H1 (cell line): ENCODE data around the gene FMC1.
A peak's percentile ranks its signal among the peaks of the same experiment; 100 is the strongest.

ENCODE experiments used
- BRCA1 ChIP-seq: IDR thresholded peaks from 2 replicates; pipeline ENCODE4 v1.6.1; 2012; ENCODE audit warnings: low read depth, low read length, improper control_type of control experiment
- EP300 ChIP-seq, 2 experiments: IDR thresholded peaks; 1 replicate in 1 of 2; 2 replicates in 1 of 2; pipeline ENCODE4 v1.6.1; 2011 to 2012; ENCODE audit warnings: low read depth in 2 of 2, low read length in 2 of 2, mild to moderate bottlenecking in 2 of 2, borderline replicate concordance in 1 of 2, inconsistent platforms in 1 of 2, moderate library complexity in 1 of 2
- EZH2 ChIP-seq: fragments of 200-600 bp; sonication (generic); IDR thresholded peaks from 2 replicates; pipeline ENCODE4 v1.7.1; 2012; ENCODE audit warnings: low read depth, mild to moderate bottlenecking, moderate library complexity, low read length, inconsistent platforms; ENCODE audit not compliant: severe bottlenecking
- GABPA ChIP-seq: IDR thresholded peaks from 2 replicates; pipeline ENCODE4 v1.6.1; 2011; ENCODE audit warnings: mild to moderate bottlenecking, low read length, moderate library complexity, borderline replicate concordance; ENCODE audit not compliant: insufficient read depth
- MAFK ChIP-seq: IDR thresholded peaks from 2 replicates; pipeline ENCODE4 v1.6.1; 2012; ENCODE audit warnings: low read depth, mild to moderate bottlenecking, improper control_type of control experiment, low read length
- POLR2A ChIP-seq, 2 experiments: IDR thresholded peaks; 1 replicate in 1 of 2; 2 replicates in 1 of 2; pipeline ENCODE4 v1.6.1; 2011; ENCODE audit warnings: low read depth in 2 of 2, low read length in 2 of 2, mild to moderate bottlenecking in 2 of 2; ENCODE audit errors: control extremely low read depth in 1 of 2
- RFX5 ChIP-seq: IDR thresholded peaks from 2 replicates; pipeline ENCODE4 v1.6.1; 2011; ENCODE audit warnings: low read depth, low read length, improper control_type of control experiment, borderline replicate concordance
- YY1 ChIP-seq: IDR thresholded peaks from 2 replicates; pipeline ENCODE4 v1.6.1; 2011; ENCODE audit warnings: low read depth, mild to moderate bottlenecking, low read length
- TF ChIP-seq, protein P1 (sequence below), 3 experiments: IDR thresholded peaks; 1 replicate in 2 of 3; 2 replicates in 1 of 3; pipeline versions ENCODE4 v1.5.1 to v1.6.1; 2011; ENCODE audit warnings: low read length in 3 of 3, mild to moderate bottlenecking in 3 of 3, inconsistent platforms in 2 of 3, low read depth in 1 of 3, moderate library complexity in 1 of 3; ENCODE audit not compliant: insufficient read depth in 1 of 3; ENCODE audit errors: control extremely low read depth in 1 of 3
- TF ChIP-seq, protein P2 (sequence below): IDR thresholded peaks from 2 replicates; pipeline ENCODE4 v1.6.1; 2011; ENCODE audit warnings: low read depth, mild to moderate bottlenecking, low read length; ENCODE audit not compliant: insufficient read depth
- TF ChIP-seq, protein P3 (sequence below): IDR thresholded peaks from 2 replicates; pipeline ENCODE4 v1.6.1; 2012; ENCODE audit warnings: inconsistent platforms

DNA sequence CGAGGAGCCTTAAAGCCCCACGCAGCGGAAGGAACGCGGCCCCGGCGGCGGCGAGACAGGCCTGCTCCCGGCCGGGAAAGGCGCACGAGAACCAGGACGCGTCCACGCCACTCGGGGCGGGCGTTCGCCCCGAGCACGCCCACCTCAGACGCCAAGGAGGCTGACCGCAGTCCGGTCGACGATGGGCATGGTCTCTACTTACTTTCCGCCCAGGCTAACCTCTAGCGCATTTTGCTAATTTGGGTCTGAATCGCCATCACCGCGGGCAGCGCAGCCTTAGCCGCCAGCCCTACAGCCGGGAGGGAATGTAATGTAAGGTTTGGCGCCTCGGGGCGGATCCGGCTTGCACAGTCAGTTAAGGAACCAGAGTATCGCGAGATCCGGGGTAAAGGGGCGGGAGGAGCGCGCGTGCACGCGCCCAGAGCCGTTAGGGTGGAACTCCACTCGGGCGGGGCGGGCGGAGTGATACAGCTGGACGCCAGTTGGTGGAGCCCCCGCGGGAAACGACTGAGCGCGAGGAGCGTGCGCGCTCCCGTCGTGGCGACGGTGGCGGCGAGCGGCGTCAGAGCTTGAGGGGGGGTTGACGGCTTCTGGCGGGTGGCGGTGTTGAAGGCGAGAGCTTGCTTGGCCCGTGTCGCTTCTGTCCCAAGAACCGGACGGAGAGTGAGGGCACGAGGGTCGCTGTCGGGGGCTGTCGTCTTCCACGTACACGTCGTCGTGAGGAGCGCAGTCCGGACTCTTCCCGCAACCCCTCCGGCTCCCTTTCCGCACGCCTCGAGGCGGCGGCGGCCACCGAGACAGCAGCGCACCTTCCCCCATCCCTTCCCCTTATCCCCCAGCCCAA lies 18.5 kb downstream of the FMC1 start, which contains the start of gene LUC7L2:
- TF ChIP-seq, protein P1, sequence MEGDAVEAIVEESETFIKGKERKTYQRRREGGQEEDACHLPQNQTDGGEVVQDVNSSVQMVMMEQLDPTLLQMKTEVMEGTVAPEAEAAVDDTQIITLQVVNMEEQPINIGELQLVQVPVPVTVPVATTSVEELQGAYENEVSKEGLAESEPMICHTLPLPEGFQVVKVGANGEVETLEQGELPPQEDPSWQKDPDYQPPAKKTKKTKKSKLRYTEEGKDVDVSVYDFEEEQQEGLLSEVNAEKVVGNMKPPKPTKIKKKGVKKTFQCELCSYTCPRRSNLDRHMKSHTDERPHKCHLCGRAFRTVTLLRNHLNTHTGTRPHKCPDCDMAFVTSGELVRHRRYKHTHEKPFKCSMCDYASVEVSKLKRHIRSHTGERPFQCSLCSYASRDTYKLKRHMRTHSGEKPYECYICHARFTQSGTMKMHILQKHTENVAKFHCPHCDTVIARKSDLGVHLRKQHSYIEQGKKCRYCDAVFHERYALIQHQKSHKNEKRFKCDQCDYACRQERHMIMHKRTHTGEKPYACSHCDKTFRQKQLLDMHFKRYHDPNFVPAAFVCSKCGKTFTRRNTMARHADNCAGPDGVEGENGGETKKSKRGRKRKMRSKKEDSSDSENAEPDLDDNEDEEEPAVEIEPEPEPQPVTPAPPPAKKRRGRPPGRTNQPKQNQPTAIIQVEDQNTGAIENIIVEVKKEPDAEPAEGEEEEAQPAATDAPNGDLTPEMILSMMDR (IDR thresholded peaks at IDR 0.05; ENCODE audit: control extremely low read depth in 1 of 3, insufficient read depth in 1 of 3, low read depth in 1 of 3, low read length in 3 of 3) = peak in 1 of 3 experiments; percentile 14; a peak in 1 of 4 replicates
- no peak for TF ChIP-seq EZH2
- TF ChIP-seq, protein P2, sequence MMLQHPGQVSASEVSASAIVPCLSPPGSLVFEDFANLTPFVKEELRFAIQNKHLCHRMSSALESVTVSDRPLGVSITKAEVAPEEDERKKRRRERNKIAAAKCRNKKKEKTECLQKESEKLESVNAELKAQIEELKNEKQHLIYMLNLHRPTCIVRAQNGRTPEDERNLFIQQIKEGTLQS = no peak
- no peak for TF ChIP-seq EP300 (IDR thresholded peaks at IDR 0.05; ENCODE audit: borderline replicate concordance in 1 of 2, low read depth in 2 of 2, low read length in 2 of 2)
- TF ChIP-seq YY1 = peak; percentile 77; the same call in 1 of the 2 replicates
- TF ChIP-seq POLR2A (IDR thresholded peaks at IDR 0.05; ENCODE audit: control extremely low read depth in 1 of 2, low read depth in 2 of 2, low read length in 2 of 2) = peak; percentile 90 to 95
- peak; percentile 97 for TF ChIP-seq BRCA1
- no peak for TF ChIP-seq MAFK
- TF ChIP-seq, protein P3, sequence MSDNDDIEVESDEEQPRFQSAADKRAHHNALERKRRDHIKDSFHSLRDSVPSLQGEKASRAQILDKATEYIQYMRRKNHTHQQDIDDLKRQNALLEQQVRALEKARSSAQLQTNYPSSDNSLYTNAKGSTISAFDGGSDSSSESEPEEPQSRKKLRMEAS = peak; percentile 68
- TF ChIP-seq RFX5 = no peak
- no peak for TF ChIP-seq GABPA
